ENCODE data around the gene CD244.
A peak's percentile ranks its signal among the peaks of the same experiment; 100 is the strongest.
"Not testable (repeated sequence)": the region's sequence is repeated elsewhere in the genome, so short reads cannot be mapped to it uniquely, and the experiment has no call there.

CD244 gene

GRCh38 chr1:160808289-160808688 is 54.4 kb downstream of the CD244 start:
- no peak for DNase-seq

GRCh38 chr1:160807738-160808137 is 54.9 kb downstream of the CD244 start:
- DNase-seq: no peak

- peak; percentile 60 for DNase-seq
Observed at GRCh38 chr1:160807247-160807646, 55.4 kb downstream of the CD244 start.

- DNase-seq: no peak
Observed at GRCh38 chr1:160806784-160807183, 55.9 kb downstream of the CD244 start.

GRCh38 chr1:160806109-160806665 is 56.5 kb downstream of the CD244 start:
- no peak for DNase-seq

- DNase-seq: no peak
Observed at GRCh38 chr1:160801836-160802580, 60.7 kb downstream of the CD244 start.

GRCh38 chr1:160800645-160801408 is 61.9 kb downstream of the CD244 start:
- no peak for DNase-seq

- DNase-seq: no peak
Observed at GRCh38 chr1:160800142-160800541, 62.5 kb downstream of the CD244 start.

- DNase-seq: no peak
Observed at GRCh38 chr1:160799641-160800040, 63.0 kb downstream of the CD244 start.

GRCh38 chr1:160798439-160798838 is 64.2 kb downstream of the CD244 start:
- no peak for DNase-seq

GRCh38 chr1:160797861-160798273 is 64.8 kb downstream of the CD244 start:
- DNase-seq: no peak

- no peak for DNase-seq
Observed at GRCh38 chr1:160797271-160797709, 65.4 kb downstream of the CD244 start.

- no peak for DNase-seq
Observed at GRCh38 chr1:160795951-160796383, 66.7 kb downstream of the CD244 start, which contains the start of gene LY9. Gene LY9, plus strand, starts transcription at chr1:160796174. Its CDS starts 14 bp downstream, at chr1:160796188.

- no peak for DNase-seq
Observed at GRCh38 chr1:160794376-160794775, 68.3 kb downstream of the CD244 start.

GRCh38 chr1:160789702-160790611 is 72.7 kb downstream of the CD244 start:
- no peak for DNase-seq

- no peak for DNase-seq
Observed at GRCh38 chr1:160789051-160789701, 73.5 kb downstream of the CD244 start.

GRCh38 chr1:160782988-160783765 is 79.5 kb downstream of the CD244 start:
- not testable (repeated sequence) for DNase-seq

GRCh38 chr1:160781914-160782689 is 80.6 kb downstream of the CD244 start:
- DNase-seq: no peak

GRCh38 chr1:160781186-160781766 is 81.4 kb downstream of the CD244 start:
- DNase-seq: no peak

GRCh38 chr1:160780398-160780755 is 82.3 kb downstream of the CD244 start:
- DNase-seq: no peak

All from hematopoietic multipotent progenitor cell treated with erythropoietin and hydrocortisone succinate and interleukin-3 and kit ligand, for 8 days (in vitro differentiated cells).